ENCODE measurements around the gene SGTA. TPM values are rescaled to one million over a fixed set of nuclear protein-coding genes. Genes with fewer than 3 reads are reported as not detected.
"Not testable (repeated sequence)": the region's sequence is repeated elsewhere in the genome, so short reads cannot be mapped to it uniquely, and the experiment has no call there.

The SGTA gene
- total RNA-seq, 1 experiment from 2014 or later = 31.2 TPM

GRCh38 chr19:2717638-2718541 lies 65.2 kb downstream of the SGTA start:
- Histone ChIP-seq H3K4me1 (ENCODE audit: low read length) (no peaks in the 10 kb centered on the region), H3K27ac (ENCODE audit: low read length) (no peak overlapping the region), H4K20me1 (ENCODE audit: insufficient read depth, low read depth, low read length) (no peaks in the 10 kb centered on the region), H3K9me3 (ENCODE audit: low read length) (peaks cover 10% of the 10 kb centered on the region), H3K4me2 (ENCODE audit: low read depth, low read length, poor library complexity, severe bottlenecking) (no peak overlapping the region), H3K36me3 (ENCODE audit: insufficient read depth, low read length) (no peaks in the 10 kb centered on the region), H3K9me2 (replicated peaks; ENCODE audit: insufficient read depth, low read length) (no peaks in the 10 kb centered on the region), H3K4me3 (ENCODE audit: low read length) (no peak overlapping the region), H3K27me3 (ENCODE audit: low read length) (no peaks in the 10 kb centered on the region), H3K79me2 (ENCODE audit: low read length) (no peaks in the 10 kb centered on the region), H3K9ac (ENCODE audit: low read length) (no peak overlapping the region), H2AFZ (ENCODE audit: low read length) (no peak overlapping the region)
- no peak for DNase-seq

- Histone ChIP-seq H3K4me1 (ENCODE audit: low read length) (no peaks in the 10 kb centered on the region), H3K9me3 (ENCODE audit: low read length) (peaks cover 10% of the 10 kb centered on the region), H3K36me3 (ENCODE audit: insufficient read depth, low read length) (no peaks in the 10 kb centered on the region), H4K20me1 (ENCODE audit: insufficient read depth, low read depth, low read length) (no peaks in the 10 kb centered on the region), H2AFZ (ENCODE audit: low read length) (no peak overlapping the region), H3K27ac (ENCODE audit: low read length) (no peak overlapping the region), H3K27me3 (ENCODE audit: low read length) (no peaks in the 10 kb centered on the region), H3K4me3 (ENCODE audit: low read length) (no peak overlapping the region), H3K9me2 (replicated peaks; ENCODE audit: insufficient read depth, low read length) (no peaks in the 10 kb centered on the region), H3K4me2 (ENCODE audit: low read depth, low read length, poor library complexity, severe bottlenecking) (no peak overlapping the region), H3K9ac (ENCODE audit: low read length) (no peak overlapping the region), H3K79me2 (ENCODE audit: low read length) (no peaks in the 10 kb centered on the region)
- DNase-seq = no peak
These were observed 66.1 kb downstream of the SGTA start for GRCh38 chr19:2716722-2717637.

DNA sequence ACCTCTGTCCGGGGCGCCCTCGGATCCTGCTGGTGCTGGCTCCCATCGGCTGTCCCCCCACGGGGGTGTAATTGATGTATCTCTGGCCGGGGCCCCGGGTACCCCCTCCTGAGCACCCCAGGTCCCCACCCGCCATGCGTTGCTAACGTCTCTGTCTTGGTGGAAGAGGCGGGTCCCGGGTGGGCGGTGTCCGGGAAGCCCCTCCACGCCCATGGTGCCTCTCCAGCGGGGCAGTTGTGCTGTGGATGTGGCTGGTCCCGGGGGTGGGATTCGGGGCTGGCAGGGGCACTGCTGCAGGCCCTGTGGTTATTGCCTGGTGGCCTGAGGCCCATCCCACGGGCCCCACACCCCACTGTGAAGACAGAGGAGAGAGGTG lies 66.8 kb downstream of the SGTA start:
- H3K4me3 ChIP-seq (ENCODE audit: low read length) = no peak overlapping the region
- no peaks in the 10 kb centered on the region for H3K79me2 ChIP-seq (ENCODE audit: low read length)
- peaks cover 1% of the 10 kb centered on the region; the same call in 1 of the 2 replicates for H3K4me1 ChIP-seq (ENCODE audit: low read length)
- no peaks in the 10 kb centered on the region for H3K36me3 ChIP-seq (ENCODE audit: insufficient read depth, low read length)
- H2AFZ ChIP-seq (ENCODE audit: low read length) = no peak overlapping the region
- H3K9me2 ChIP-seq (replicated peaks; ENCODE audit: insufficient read depth, low read length) = no peaks in the 10 kb centered on the region
- H3K27me3 ChIP-seq (ENCODE audit: low read length) = no peaks in the 10 kb centered on the region
- peaks cover 10% of the 10 kb centered on the region for H3K9me3 ChIP-seq (ENCODE audit: low read length)
- H3K9ac ChIP-seq (ENCODE audit: low read length) = no peak overlapping the region
- H3K27ac ChIP-seq (ENCODE audit: low read length) = no peak overlapping the region
- H4K20me1 ChIP-seq (ENCODE audit: insufficient read depth, low read depth, low read length) = no peaks in the 10 kb centered on the region
- no peak overlapping the region for H3K4me2 ChIP-seq (ENCODE audit: low read depth, low read length, poor library complexity, severe bottlenecking)
- DNase-seq = no peak

DNA sequence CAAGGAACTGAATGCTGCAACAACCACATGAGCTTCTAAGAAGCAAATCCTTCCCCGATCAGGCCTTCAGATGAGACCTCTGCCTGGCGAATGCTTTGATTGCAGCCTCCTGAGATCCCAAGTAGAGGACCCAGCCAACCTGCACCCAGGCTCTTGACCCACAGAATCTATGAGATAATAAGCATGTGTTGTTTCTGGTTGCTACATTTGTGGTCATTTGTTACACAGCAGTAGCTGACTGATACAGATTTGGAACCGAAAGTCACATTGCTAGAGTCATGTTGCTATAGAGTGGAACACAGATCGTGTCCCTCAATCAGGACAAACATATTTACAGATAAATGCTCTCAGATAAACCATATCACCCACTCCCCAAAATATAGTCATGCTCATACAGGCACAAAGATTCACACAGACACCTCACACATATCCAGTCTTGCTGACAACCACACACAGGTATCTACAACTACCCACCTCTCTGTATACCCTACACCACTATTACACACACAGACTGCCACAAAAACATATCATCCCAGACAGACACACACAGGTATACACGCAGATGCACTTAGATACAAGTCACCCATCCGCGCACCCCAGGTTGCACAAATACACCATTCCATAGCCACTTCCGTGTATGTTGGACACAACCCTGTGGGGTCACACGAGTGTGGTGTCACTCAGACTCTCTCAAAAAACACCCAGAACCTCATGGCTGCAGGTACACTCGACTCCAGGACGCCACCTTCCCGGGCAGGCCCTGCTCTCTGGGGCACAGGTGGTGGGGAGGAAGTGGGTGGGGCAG lies 67.4 kb downstream of the SGTA start:
- DNase-seq = no peak
- Histone ChIP-seq H4K20me1 (ENCODE audit: insufficient read depth, low read depth, low read length) (no peaks in the 10 kb centered on the region), H3K4me2 (ENCODE audit: low read depth, low read length, poor library complexity, severe bottlenecking) (no peak overlapping the region), H3K27ac (ENCODE audit: low read length) (no peak overlapping the region), H3K4me3 (ENCODE audit: low read length) (no peak overlapping the region), H2AFZ (ENCODE audit: low read length) (no peak overlapping the region), H3K36me3 (ENCODE audit: insufficient read depth, low read length) (no peaks in the 10 kb centered on the region), H3K4me1 (ENCODE audit: low read length) (peaks cover 7% of the 10 kb centered on the region), H3K9me2 (replicated peaks; ENCODE audit: insufficient read depth, low read length) (no peaks in the 10 kb centered on the region), H3K79me2 (ENCODE audit: low read length) (no peaks in the 10 kb centered on the region), H3K9me3 (ENCODE audit: low read length) (peaks cover 10% of the 10 kb centered on the region), H3K27me3 (ENCODE audit: low read length) (no peaks in the 10 kb centered on the region), H3K9ac (ENCODE audit: low read length) (no peak overlapping the region)

- H3K27ac ChIP-seq (ENCODE audit: low read length) = no peak overlapping the region
- no peak for DNase-seq
- no peak overlapping the region for H3K4me2 ChIP-seq (ENCODE audit: low read depth, low read length, poor library complexity, severe bottlenecking)
- no peak overlapping the region for H2AFZ ChIP-seq (ENCODE audit: low read length)
- H3K79me2 ChIP-seq (ENCODE audit: low read length) = no peaks in the 10 kb centered on the region
- H3K4me1 ChIP-seq (ENCODE audit: low read length) = peaks cover 12% of the 10 kb centered on the region
- peaks cover 10% of the 10 kb centered on the region for H3K9me3 ChIP-seq (ENCODE audit: low read length)
- H4K20me1 ChIP-seq (ENCODE audit: insufficient read depth, low read depth, low read length) = no peaks in the 10 kb centered on the region
- no peaks in the 10 kb centered on the region for H3K36me3 ChIP-seq (ENCODE audit: insufficient read depth, low read length)
- no peak overlapping the region for H3K9ac ChIP-seq (ENCODE audit: low read length)
- H3K27me3 ChIP-seq (ENCODE audit: low read length) = no peaks in the 10 kb centered on the region
- H3K4me3 ChIP-seq (ENCODE audit: low read length) = no peak overlapping the region
- no peaks in the 10 kb centered on the region for H3K9me2 ChIP-seq (replicated peaks; ENCODE audit: insufficient read depth, low read length)
These were observed 68.4 kb downstream of the SGTA start for GRCh38 chr19:2714531-2715269.

DNA sequence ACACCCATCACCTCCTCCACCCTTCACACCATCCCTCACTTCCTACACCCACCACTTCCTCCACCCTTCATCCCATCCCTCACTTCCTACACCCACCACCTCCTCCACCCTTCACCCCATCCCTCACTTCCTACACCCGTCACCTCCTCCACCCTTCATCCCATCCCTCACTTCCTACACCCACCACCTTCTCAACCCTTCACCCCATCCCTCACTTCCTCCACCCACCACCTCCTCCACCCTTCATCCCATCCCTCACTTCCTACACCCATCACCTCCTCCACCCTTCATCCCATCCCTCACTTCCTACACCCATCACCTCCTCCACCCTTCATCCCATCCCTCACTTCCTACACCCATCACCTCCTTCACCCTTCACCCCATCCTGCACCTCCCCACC lies 69.0 kb downstream of the SGTA start:
- not testable (repeated sequence) for H3K27me3 ChIP-seq (ENCODE audit: low read length); H3K4me3 ChIP-seq (ENCODE audit: low read length); H3K79me2 ChIP-seq (ENCODE audit: low read length); H2AFZ ChIP-seq (ENCODE audit: low read length); H3K4me2 ChIP-seq (ENCODE audit: low read depth, low read length, poor library complexity, severe bottlenecking); DNase-seq; H3K27ac ChIP-seq (ENCODE audit: low read length); H3K9me2 ChIP-seq (replicated peaks; ENCODE audit: insufficient read depth, low read length); H4K20me1 ChIP-seq (ENCODE audit: insufficient read depth, low read depth, low read length); H3K36me3 ChIP-seq (ENCODE audit: insufficient read depth, low read length); H3K9ac ChIP-seq (ENCODE audit: low read length)
- Histone ChIP-seq H3K4me1 (ENCODE audit: low read length) (peaks cover 12% of the 10 kb centered on the region), H3K9me3 (ENCODE audit: low read length) (peaks cover 10% of the 10 kb centered on the region)

- H2AFZ ChIP-seq (ENCODE audit: low read length); H3K9me2 ChIP-seq (replicated peaks; ENCODE audit: insufficient read depth, low read length); H3K36me3 ChIP-seq (ENCODE audit: insufficient read depth, low read length); H3K79me2 ChIP-seq (ENCODE audit: low read length); H3K4me3 ChIP-seq (ENCODE audit: low read length); H3K27ac ChIP-seq (ENCODE audit: low read length); H4K20me1 ChIP-seq (ENCODE audit: insufficient read depth, low read depth, low read length); H3K4me2 ChIP-seq (ENCODE audit: low read depth, low read length, poor library complexity, severe bottlenecking); DNase-seq; H3K27me3 ChIP-seq (ENCODE audit: low read length); H3K9ac ChIP-seq (ENCODE audit: low read length): not testable (repeated sequence)
- Histone ChIP-seq H3K4me1 (ENCODE audit: low read length) (peaks cover 12% of the 10 kb centered on the region), H3K9me3 (ENCODE audit: low read length) (peaks cover 10% of the 10 kb centered on the region)
These were observed 69.9 kb downstream of the SGTA start for GRCh38 chr19:2713170-2713569.
